HG02798 (cell line): ENCODE results near the gene NAE1.

Source experiments
- ATAC-seq: cut with Tn5 transposase; IDR thresholded peaks from one replicate; pipeline ENCODE4 v1.9.1; 2021; ENCODE audit warnings: mild to moderate bottlenecking; ENCODE audit not compliant: unreplicated experiment, poor library complexity

The NAE1 gene

DNA sequence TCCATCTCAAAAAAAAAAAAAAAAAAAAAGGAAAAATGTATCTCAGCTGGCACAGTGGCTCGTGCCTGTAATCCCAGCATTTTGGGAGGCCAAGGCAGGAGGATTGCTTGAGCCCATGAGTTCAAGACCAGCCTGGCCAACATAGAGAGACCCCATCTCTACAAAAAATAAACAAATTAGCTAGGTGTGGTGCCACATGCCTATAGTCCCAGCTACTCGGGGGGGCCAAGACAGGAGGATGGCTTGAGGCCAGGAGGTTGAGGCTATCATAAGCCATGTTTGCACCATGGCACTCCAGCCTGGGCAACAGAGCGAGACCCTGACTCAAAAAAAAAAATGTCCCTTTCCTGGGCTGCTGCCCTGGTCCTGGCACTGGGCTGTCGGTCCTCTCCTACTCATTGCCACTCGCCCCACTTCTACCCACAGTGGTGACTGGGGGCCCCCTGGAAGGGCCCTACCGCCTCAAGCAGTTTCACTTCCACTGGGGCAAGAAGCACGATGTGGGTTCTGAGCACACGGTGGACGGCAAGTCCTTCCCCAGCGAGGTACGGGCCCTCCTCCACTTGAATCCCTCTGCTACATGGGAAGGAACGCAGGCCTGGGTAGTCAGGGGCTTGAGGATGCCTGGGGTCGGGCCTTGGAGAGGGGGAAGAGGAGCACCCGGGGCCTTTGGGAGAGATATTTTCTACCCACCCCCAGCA lies 19.5 kb upstream of the NAE1 start:
- ATAC-seq = no peak

DNA sequence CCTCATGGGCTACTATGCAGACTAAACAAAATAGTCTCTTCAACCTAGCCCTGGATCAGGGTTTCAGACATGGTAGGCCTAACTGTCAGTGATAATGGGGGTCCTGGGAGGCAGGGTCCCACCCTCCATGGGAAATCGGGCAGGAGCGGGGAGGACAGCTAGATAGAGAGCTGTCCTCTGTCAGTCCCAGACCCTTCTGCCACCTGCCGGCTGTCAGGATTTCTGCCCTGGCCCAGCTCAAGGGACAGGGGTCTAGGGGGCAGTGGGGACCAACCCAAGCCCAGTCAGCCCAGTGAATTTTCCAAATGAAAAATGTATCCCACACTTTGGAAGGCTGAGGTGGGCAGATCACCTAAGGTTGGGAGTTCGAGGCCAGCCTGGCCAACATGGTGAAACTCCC lies 18.8 kb upstream of the NAE1 start:
- ATAC-seq = no peak

DNA sequence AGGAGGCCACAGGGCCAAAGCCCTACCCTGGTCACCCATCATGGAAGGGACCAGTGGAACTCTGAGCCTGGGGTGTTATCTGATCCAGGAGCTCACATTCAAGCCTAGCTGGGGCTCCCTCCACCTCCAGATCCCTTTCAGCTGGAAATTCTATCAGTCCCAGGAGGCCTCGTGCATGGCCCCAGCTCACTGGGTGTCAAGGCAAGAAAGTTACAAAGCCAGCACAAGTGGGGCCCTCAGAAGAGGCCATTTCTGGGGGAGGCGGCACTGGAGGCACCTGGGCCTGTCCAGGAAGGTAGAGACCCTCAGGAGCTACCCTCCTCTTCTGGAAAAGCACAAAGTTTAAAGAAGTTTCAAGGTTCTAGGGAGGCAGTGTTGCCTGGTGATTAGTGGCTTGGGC lies 18.2 kb upstream of the NAE1 start:
- ATAC-seq = no peak

DNA sequence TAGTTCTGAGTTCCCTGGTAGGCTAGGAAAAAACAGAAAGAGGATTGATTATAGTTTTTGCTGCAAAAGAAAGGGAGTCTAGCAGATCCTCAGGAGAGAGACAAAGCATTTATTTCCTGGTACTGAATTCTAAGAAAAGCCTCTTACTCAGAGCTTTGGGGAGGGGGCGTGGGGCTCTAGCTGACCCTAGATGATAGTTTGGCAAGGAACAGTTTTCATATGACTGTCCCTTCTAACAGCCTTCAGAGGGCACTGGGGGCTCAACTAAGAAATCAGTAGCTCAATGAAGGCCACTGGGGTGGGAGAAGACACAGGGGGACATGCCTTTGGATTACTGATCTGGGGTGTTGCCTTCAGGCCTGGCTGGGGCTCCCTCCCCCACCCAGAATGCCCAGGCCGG lies 17.4 kb upstream of the NAE1 start:
- no peak for ATAC-seq

DNA sequence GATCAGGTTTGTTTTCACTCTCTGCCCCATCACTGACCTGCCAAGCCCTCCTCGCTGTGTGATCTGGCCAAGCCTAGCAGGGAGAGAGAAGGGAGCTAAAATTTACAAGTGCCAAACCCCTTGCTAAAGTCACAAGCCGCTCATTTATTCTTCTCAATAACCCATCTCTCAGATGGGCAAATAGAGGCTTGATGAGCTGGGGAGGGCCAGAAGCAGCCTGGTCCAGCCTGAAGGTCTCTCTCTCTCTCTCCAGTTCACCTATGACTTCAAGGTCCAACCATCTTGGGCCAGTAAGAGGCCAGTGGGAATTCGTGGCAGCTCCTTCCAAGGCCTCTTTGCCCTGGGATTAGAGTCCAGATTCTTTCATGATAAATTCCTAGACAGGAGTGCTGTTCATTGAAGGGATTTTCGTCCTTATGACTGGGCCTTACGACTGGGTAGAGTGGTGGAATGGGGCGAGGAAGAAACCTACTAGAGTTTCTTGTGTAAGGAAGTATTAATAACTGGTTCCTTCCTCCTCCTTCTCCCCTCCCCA lies 16.8 kb upstream of the NAE1 start:
- ATAC-seq = no peak

DNA sequence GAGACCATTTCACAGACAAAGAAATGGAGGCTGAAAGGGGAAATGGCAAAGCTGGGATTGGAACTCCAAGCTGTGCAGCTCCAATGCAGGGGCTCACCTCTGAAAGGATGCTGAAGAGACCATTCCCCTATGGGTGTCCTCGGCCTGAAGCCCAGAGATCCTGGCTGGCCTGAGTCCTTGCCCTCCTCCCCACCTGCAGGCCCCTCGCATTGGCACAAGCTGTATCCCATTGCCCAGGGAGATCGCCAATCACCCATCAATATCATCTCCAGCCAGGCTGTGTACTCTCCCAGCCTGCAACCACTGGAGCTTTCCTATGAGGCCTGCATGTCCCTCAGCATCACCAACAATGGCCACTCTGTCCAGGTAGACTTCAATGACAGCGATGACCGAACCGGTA lies 16.1 kb upstream of the NAE1 start:
- ATAC-seq = no peak

DNA sequence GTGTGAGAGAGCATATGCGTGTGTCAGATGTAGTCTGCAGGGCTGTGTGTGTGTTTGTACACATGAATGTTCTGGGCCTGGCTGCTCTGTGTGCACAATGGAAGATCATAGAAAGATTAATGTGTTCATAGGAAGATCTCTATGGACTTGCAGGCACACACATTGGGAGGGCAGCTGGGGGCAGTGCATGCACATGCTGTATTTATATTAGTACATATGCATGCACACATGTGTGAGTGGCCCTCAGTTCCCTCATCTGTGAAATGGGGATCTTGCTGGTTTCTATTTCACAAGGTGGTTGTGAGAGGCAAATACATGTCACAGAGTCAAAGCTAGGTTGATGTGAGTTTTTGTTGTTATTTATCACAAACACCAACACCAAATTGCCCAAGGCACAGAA lies 15.5 kb upstream of the NAE1 start:
- ATAC-seq = no peak

DNA sequence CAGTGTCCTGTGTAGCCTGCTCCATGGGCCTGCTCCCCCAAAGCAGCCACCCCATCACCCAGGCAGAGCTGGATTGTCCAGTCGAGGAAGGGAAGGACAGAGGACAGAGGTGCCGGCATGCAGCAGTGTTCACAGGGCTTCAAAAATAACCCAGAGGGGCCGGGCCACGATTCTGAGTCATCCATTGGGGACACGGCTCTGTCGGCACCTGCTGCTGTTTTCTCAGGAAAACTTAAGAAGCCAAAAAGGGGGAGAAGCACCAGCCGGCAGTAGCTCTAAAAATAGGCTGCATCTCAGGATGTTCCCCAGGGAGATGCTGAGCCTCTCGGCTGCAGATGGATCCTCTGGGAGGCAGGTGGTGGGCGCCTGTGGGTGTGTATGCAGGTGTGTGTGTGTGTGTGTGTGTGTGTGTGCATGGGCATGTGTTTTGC lies 15.0 kb upstream of the NAE1 start:
- no peak for ATAC-seq

DNA sequence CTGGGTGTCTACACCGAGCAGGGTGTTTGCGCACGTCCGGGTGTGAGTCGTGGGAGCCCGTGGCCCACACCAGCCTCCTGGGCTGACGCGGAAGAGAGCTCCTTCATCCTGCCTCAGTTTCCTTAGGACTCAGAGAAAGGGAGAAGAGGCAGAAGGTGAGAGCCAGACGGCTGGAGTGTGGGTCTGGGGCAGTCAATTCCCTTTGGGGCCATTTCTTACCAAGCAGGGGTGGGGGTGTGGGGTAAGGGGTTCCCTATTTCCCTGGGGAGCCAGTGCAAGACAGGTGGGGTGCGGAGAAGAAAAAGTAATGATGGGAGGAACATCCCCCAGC lies 14.3 kb upstream of the NAE1 start:
- ATAC-seq = no peak

DNA sequence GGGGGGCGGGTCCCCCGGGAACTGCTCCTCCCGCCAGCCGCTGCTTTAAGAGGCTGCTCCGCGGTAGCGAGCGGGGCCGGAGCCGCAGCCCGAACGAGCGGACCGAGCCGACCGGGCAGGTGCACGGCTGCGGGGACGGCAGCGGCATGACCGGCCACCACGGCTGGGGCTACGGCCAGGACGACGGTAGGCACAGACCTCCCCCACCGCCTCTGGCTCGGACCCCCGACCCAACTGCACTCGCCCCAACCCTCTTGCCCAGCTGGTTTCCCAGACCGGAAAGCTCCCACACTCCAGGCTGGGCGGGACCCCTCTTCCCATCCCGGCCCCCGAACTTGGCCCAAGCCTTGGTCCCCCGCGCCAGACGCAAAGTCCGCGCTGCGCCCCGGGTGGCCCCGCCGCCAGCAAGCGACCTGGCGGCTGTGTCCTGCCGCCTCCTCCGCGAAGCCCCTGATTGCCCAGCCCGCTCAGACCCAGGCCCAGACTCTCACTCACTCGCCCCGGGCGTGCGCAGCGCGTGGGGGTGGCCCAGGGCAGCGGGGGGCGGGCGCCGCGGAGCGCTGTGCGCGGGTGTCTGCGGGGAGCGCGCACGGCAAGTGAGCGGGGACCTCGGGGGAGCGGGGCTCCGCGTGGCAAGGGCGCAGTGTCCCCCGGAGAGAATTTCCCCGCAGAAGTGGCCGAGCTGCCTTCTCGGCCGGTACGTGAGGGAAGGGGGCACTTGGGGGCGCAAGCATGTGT lies 13.7 kb upstream of the NAE1 start, which contains the start of gene CA7:
CA7 (plus strand) TSS at position 73 of the 738 bp plus-strand sequence; CDS start at position 147, 74 bp downstream.
- ATAC-seq = no peak

DNA sequence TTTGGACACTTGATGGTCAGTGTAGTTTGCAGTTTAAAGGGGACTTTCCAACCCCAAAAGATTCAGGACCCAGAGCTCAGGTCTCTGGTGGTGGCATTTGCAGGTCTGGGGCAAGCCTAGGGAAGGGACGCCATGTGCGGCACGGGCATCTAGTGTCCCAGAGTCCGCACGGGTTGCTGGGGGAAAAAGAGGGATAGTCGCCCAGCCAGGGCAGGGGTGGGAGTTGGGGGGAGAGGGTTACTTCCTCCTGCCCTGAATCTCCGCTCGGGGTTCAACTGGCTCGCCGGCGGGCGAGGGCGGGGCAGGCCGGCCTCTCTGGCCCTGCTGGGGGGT lies 13.2 kb upstream of the NAE1 start:
- ATAC-seq = no peak

DNA sequence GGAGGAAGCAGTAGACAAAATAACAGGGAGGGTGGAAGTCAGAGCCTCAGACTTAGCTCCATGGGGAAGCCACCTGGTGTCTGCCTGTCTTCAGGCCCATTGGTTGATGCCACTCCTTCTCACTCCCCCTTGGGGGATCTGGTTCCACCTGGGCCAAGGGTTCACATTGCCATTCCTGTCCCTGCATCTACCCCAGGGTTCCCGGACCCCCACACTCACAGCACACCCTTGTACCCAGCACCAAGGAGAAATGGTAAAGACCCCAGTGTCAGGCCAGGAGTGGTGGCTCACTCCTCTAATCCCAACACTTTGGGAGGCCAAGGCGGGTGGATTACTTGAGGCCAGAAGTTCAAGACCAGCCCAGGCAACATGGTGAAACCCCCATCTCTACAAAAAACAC lies 12.4 kb upstream of the NAE1 start:
- ATAC-seq = no peak

DNA sequence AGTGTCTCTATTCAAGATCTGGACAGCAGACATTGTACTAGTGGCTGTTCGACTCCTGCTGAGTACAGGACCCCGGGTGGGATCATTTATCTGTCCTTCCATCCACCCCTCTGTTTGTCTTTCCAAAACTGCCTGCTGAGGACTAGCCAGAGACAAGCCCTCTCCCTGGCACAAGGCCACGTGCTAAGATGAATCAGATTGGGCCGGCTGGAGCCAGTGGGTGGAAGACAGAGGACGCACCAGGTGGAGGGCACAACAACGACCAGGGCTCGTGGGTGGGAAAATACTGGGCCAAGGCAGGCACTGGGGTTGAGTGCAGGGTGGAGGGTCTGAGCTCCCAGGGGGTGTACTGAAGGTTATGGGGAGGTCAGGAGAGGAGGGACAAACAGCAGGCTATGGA lies 12.0 kb upstream of the NAE1 start:
- no peak for ATAC-seq

DNA sequence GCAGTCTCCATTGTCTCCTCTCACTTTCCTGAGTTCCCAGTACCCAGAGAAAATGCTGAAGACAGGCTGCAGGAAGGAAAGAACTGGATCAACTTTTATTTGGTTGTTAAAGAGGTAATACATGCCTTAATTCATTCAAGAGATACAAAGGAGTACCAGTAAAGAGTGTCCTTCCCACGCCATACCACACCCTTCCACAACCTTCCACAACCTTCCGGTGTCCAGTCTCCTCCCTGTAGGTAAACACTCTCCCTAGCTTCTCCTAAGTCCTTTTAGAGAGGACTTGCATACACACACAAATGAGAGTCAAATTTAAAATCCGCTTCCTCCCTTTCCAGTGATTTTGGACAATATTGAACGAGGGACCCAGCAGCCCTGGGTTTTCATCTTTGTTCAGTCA lies 10.6 kb upstream of the NAE1 start:
- no peak for ATAC-seq

DNA sequence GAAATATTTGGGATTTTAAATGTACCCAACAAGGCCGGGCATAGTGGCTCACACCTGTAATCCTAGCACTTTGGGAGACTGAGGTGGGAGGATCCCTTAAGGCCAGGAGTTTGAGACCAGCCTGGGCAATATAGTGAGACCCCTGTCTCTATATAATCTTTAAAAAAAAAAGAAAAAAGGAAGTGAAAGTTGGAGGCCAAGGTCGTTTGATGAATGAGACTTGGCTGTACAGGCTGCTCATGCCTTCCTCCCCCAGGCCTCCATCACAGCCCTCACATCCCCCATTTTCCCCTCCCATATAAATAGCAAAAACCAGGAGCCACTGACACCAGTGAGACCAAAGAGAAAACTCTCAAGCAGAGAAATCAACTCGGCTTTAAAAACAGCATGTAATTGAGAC lies 10.1 kb upstream of the NAE1 start:
- ATAC-seq = no peak

DNA sequence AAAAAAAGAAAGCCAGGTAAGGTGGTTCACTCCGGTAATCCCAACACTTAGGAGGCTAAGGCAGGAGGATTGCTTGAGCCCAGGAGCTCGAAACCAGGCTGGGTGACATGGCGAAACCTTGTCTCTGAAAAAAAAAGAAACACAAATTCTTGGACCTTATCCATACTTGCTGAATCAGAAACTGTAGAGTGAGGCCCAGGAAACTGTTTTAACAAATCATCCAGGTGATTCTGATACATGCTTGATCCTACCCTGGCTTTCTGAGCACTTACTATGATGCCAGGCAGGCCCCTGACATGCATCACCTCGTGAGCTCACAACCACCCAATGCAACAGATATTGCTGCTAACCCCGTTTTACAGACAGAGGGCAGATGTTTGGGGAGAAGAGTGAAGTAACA lies 4.0 kb upstream of the NAE1 start:
- ATAC-seq = no peak

DNA sequence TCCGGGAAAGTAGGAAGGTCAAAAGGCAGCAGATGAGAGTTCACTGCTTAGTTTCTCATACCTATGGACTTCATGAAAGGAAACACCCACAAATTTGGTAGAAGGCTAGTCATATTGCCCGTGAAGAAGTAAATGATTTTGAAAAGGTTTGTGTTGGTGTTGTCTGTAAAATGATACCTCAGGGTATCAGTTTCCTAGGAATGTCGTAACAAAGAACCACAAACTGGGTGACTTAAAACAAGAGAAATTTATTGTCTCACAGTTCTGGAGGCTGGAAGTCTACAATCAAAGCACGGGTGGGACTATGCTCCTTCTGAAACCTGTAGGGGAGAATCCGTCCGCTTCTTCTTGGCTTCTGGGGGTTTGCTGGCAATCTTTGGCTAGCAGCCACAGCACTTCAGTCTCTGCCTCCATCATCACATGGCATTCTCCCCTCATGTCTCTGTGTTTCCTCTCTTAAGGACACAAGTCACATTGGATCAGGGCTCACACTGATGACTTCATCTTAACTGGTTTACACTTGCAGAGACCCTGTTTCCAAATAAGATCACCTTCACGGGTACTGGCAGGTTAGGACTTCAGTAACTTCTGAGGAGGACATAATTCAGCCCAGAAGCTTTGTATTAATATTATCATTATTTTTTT lies 2.0 kb upstream of the NAE1 start:
- ATAC-seq = no peak

DNA sequence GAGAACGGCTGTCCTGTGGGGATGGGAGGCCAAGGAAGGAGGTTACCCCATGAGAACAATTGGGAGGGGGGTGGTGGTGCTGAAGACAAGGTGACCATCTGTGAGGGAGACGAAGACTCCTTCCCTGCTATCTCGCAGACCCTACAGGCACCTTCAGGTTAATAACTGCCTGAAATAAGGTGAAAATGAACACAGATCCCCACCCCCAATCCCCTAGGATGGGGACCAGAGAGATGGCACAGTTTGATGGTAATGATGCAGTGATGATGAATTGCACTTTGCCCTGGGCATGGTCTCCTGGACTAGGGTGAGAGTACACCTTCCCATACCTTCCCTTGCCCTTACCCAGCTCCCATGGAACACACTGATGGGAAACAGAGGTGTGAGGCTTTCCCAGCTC lies 1.4 kb upstream of the NAE1 start:
- no peak for ATAC-seq

DNA sequence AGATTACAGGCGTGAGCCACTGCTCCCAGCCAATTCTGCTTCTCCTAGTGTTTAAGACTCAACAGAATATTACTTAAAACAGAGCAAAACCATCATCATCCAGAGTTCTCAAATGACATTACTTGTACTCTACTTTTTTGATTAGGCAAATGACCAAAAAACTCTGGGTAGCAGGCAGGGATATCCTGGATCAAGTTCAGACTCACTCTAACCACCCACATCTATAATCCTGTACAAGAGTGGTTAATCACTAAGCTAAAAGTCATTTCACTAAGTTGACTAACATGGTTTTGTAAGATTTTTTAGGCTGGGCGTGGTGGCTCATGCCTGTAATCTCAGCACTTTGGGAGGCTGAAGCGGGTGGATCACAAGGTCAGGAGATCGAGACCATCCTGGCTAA lies 6.8 kb downstream of the NAE1 start:
- no peak for ATAC-seq

DNA sequence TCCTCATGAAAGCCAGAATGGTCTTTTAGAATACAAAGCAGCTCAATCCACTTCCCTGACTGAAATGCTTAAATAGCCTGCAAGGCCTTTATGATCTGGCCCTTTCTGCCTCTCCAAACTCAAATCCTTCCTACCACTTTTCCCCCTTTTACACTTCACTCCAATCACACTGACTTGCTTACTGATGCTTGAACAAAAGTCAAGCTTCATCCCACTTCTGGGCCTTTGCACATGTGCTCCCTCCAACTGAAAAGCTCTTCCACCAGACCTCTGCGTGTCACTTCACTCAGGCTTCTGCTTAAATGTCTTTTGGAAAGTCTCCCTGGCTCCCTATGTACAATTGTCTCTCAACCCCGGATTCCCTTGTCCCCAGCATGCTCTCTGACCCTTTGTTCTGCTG lies 16.0 kb downstream of the NAE1 start:
- ATAC-seq = no peak

DNA sequence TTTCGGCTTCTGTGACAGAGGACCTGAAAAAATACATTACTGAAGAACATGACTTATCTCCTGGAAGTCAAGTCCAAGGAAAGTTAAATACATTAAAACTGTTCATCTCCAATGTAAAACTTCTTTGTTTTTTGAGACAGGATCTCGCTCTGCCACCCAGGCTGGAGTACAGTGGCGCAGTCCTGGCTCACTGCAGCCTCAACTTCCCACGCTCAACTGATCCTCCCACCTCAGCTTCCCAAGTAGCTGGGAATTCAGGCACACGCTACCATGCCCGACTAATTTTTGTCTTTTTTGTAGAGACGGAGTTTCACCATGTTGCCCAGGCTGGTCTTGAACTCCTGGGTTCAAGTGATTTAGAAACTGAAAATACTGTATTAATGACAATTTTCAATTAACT lies 19.7 kb downstream of the NAE1 start:
- ATAC-seq = no peak

DNA sequence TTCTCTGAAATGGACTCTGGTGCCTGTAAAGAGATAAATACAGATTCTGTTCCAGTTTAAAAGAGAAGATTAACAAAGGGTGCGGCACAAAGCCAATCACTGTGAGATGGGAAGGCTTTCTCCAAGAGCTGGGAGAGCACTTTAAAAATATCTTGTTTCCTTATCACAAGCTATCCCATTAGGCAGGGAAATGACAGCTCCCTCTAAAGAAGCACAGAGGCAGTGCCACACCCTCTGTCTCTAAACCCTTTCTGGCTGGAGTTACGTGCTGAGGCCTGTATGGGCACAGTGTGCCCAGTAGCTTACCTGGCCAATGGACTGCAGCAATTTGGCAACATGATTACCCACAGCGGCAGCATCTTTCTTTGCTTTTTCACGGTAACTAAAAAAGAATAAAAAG lies 20.4 kb downstream of the NAE1 start:
- ATAC-seq = no peak
